ENCODE measurements around the gene PITPNC1.
"Not testable (repeated sequence)": the region's sequence is repeated elsewhere in the genome, so short reads cannot be mapped to it uniquely, and the experiment has no call there.

PITPNC1 gene

DNA sequence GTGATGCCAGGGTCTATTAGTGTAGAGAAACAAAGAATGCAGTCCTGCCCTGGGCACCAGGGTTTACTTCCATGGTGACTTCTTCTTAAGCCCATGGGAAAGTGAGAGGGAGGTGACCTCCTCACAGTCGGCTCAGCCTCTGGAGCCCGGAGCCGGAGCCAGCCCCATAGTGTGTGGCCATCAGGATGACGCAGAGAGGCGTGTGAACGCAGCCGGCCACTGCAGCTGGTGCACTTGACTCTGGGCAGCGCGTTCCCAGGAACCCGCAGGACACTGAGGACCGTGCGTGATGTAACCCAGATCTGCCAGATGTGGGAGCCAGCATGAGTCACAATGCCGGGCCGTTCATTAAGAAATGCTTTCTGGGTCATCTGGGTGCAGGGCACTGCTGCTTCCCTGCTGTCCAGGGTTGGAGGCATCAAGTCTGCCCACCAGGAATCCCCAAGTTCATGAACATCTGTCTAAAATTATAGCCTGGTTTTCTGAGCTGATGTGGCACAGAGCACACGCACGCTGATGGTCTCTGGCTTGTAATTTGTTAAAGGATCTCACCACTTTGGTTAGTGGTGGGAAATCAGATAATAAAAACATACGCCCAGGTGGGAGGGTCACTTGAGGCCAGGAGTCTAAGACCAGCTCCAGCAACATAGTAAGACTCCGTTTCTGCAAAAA, 114.1 kb downstream of the PITPNC1 start:
- FAIRE-seq = no peak

- no peak for FAIRE-seq
Measured at GRCh38 chr17:67491681-67492024, 114.6 kb downstream of the PITPNC1 start.

DNA sequence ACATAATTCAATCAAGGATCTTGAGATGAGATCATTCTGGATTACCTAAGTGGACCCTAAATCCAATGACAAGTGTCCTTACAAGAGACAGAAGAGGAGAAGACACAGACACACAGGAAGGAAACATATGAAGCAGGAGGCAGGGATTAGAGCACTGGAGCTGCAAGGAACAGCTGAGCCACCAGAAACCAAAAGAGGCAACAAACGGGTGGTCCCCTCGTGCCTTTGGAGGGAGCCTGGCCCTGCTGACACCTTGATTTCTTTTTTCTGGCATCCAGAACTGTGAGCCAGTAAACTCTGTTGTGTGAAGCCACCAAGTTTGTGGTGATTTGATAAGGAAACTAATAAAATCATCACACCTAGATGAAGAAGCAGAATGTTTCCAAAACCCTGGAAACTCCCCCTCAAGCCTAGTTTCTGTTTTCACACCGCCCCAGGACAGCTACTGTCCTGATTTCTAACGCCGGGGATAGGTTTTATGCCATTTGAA, 115.2 kb downstream of the PITPNC1 start:
- FAIRE-seq = no peak

- FAIRE-seq = no peak
Measured at GRCh38 chr17:67492824-67493517, 115.9 kb downstream of the PITPNC1 start.

DNA sequence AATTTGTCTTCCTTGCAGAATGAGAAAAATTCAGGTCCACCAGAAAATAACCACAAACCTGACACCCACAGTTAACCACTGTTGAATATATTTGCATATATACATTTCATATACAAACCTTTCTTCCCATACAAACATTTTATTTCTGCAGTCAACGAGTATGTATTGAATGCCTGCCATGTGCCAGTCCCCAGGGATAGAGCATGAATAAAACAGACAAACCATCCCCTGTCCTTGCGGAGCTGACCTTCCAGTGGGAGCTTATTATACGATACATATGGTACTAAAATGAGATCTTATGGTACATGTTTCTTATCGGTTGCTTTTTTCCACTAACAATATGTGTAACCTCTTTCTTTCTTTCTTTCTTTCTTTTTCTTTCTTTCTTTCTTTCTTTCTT, 116.7 kb downstream of the PITPNC1 start:
- no peak for FAIRE-seq

GRCh38 chr17:67495534-67495933, 118.5 kb downstream of the PITPNC1 start:
- FAIRE-seq = not testable (repeated sequence)

DNA sequence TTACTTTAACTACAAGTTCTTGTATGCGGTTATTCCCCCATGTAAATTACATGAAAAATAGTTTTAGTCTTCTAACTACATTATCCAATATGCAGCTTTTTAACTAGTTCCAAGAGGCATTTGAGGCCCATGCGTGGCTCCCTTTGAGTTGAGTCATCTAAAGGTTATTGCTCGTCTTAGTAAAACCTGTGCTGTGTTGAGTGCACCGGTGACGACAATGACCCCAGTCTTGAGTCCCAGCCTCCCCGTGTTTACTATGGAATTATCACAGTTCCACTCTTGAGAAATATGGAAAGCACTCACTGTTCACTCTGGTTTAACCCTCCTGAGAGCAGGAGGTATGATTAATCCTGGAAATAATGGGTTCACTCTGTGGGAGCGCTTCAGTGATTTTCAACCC, 119.2 kb downstream of the PITPNC1 start:
- no peak for FAIRE-seq

DNA sequence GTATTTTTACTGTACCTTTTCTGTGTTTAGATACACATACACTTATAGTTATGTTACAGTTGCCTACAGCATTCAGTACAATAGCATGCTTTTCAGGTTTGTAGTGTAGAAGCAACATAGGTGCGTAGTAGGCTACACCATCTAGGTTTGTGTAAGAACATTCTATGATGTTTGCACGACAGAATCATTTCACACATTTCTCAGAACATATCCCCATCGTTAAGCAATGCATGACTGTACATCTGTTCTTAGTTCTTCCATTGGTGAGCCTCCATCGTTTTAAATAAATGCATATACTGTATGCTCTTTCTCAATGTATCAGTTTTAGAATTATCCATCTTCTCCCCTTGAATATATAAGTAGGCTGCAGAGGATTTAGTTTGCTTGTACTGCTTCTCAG, 122.6 kb downstream of the PITPNC1 start:
- FAIRE-seq = no peak

- FAIRE-seq = no peak
Measured at GRCh38 chr17:67500261-67500660, 123.2 kb downstream of the PITPNC1 start.

- FAIRE-seq = no peak
Measured at GRCh38 chr17:67500677-67501300, 123.7 kb downstream of the PITPNC1 start.

DNA sequence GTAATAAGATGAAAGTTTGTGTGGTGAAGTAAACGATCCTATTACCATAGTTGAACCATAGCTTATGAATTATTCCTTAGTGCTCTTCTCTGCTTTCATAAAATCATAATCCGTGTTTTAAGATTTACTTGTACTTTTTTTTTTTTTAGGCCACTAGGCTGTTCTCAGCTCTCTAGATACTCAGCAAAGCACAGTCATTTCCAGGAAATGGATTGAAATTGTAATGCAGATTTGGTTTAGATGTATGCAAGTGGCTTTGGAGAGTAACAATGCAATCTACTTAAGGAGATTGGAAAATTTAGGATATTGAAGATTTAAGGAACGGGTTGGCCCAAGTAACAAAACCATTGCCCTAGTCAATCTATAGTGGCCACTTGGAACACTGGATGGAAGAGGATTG, 125.1 kb downstream of the PITPNC1 start:
- FAIRE-seq = no peak

DNA sequence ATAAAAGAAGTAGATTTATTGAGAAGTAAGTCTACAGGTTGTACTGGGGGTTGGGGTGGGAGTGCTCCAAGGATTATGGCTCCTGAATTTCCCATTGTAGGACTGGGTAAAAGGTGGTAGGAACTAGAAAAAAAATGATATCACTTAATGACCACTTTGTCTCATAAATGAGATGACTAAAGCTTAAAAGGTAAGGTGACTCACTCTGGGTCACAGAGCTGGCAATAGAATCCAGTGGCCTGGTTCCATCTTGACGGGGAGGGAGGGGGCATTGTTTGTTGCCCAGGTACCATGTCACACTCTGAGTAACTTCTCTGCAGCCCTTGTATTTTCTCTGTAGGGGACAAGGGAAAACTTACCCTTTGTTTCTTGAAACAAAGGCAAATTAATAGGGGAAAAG, 126.1 kb downstream of the PITPNC1 start:
- FAIRE-seq = no peak

GRCh38 chr17:67503739-67504138, 126.7 kb downstream of the PITPNC1 start:
- no peak for FAIRE-seq

DNA sequence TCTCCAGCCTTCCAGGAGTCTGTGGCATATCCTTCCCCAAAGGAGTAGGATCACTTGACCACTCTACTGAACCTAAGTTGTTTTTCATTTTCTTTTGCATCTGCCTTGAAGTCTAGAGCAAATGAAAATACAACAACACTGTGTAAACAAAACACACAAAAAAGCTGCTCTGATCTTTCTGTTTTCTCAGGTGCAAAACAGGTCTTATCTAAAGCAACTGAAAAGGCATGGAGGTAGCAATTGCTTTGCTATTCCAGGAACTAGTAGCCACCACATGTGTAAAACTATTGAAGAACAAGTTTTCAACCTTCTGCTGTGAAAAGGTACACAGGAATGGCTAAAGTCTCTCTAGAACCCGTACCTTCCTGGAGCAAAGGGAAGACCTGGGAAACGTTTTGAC, 127.1 kb downstream of the PITPNC1 start:
- FAIRE-seq = no peak

GRCh38 chr17:67506966-67507365, 129.9 kb downstream of the PITPNC1 start:
- no peak for FAIRE-seq

DNA sequence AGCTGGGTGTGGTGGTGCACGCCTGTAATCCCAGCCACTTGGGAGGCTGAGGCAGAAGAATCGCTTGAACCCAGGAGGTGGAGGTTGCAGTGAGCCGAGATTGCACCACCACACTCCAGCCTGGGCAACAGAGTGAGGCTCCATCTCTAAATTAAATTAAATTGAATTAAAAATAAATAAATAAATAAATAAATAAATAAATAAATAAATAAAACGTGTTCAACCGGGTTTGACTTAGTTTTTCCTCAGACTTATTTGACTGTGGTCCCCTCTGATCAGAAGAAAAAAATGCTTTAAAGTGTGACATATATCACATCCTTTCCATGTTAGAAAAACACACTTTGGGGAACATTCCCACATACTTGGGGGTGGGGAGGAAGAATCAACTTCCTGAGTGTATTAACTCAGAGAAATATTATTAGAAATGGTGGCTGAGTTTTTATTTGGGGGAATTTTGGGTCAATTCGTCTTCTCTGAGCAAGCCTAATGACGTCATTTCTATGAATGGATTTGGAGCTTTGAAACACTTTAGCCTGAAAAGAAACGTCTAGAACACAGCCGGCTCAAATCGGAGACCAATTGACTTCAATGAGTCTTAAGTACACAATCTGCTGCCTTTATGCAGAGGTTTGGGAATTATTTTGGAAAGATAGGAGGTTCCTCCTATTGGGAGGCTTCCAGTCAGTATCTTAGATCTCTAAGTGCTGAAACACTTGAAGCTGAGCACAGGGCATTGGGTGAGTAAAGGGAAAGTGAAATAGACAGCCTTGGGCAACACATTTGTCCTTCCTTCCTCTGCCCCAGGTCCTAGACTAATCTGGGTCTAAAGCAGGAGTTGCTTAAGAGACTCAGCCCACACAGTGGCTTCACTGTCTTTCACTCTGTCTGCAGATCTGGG, 132.6 kb downstream of the PITPNC1 start:
- no peak for FAIRE-seq

DNA sequence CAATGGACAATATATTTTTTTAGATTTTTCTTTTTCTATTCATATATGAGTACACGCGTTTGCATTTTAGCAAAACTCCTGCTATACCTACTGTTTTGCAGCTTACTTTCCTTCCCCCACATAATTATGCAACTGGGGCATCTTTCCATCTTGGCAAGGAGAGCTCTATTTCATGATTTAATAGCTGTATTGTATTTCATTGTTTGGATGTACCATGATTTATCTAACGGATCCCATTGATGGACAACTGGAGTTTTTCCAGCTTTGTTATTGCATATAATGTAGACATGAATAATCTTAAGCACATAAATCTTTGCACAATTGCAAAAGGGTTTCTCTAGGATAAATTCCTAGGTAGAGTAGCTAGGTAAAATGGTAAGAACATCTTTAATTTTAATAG, 133.9 kb downstream of the PITPNC1 start:
- FAIRE-seq = no peak

DNA sequence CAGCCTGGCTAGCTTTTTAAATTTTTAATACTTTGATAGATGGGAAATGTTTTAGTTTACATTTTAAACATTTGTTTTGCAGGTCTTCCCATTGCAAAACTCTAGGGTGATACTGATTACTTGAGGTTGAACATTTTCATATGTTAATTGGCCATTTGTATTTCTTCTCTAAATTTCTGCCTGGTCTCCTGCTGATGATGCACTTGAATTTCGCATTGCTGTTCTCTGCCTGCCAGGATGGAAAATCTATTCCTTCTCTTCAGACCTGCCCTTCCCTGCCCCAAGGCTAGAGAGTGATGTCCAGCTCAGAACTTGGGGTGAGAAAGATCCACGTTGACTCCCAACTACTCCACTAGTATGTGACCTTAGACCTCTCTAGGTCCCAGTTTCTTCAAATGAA, 134.7 kb downstream of the PITPNC1 start:
- FAIRE-seq = no peak

- no peak for FAIRE-seq
Measured at GRCh38 chr17:67514998-67515397, 137.9 kb downstream of the PITPNC1 start.

GRCh38 chr17:67515490-67516083, 138.5 kb downstream of the PITPNC1 start:
- no peak for FAIRE-seq

DNA sequence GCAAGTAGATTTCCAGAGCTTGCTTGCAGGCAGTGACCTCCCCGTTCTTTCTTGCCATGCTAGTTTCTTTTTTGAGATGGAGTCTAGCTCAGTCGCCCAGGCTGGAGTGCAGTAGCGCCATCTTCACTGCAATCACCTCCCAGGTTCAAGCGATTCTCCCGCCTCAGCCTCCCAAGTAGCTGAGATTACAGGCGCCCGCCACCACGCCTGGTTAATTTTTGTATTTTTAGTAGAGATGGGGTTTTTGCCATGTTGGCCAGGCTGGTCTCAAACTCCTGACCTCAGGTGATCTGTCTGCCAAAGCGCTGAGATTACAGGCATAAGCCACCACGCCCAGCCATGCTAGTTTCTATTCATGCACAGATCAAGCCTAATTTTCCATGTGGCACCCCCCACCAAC, 139.5 kb downstream of the PITPNC1 start:
- FAIRE-seq = not testable (repeated sequence)

DNA sequence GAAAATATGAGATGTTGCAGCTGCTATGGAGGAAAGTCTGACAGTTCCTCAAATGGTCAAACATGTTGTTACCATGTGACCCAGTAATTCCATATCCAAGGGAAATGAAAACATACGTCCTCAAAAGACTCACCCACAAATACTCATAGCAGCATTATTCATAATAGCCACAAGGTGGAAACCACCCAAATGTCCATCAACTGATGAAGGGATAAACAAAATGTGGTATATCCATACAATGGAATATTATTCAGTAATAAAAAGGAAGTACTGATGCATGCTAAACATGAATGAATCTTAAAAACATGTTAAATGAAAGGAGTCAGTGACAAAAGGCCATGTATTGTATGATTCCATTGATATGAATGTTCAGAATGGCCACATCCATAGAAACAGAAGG, 140.2 kb downstream of the PITPNC1 start:
- no peak for FAIRE-seq

GRCh38 chr17:67518876-67519275, 141.8 kb downstream of the PITPNC1 start:
- FAIRE-seq = no peak

Data from endometrium (tissue), 2 donors.